GM12872 (cell line): ENCODE data around the gene H2AZ1.

Source experiments
- TF ChIP-seq, protein P1 (sequence below): IDR thresholded peaks from 3 replicates; pipeline ENCODE4 v1.5.1; 2011; ENCODE audit warnings: low read depth, mild to moderate bottlenecking, low read length, moderate library complexity; ENCODE audit not compliant: insufficient read depth

The H2AZ1 gene

DNA sequence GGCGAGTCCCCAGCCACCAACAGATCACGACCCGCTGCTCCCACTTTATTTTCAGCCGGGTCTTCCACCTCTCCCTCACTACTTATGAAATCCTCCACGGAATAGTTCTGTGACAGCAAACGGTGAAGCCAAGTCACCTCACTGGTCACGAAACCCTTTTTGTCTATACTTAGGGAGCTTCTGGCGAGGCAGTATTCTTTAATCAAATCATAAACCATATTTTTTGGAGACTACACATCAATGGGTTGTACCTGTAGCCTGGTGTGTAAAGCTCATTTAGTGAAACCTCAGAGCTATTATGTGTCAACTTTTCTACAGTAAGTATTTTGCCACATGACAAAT is 809 bp upstream of the H2AZ1 start:
- TF ChIP-seq, protein P1, sequence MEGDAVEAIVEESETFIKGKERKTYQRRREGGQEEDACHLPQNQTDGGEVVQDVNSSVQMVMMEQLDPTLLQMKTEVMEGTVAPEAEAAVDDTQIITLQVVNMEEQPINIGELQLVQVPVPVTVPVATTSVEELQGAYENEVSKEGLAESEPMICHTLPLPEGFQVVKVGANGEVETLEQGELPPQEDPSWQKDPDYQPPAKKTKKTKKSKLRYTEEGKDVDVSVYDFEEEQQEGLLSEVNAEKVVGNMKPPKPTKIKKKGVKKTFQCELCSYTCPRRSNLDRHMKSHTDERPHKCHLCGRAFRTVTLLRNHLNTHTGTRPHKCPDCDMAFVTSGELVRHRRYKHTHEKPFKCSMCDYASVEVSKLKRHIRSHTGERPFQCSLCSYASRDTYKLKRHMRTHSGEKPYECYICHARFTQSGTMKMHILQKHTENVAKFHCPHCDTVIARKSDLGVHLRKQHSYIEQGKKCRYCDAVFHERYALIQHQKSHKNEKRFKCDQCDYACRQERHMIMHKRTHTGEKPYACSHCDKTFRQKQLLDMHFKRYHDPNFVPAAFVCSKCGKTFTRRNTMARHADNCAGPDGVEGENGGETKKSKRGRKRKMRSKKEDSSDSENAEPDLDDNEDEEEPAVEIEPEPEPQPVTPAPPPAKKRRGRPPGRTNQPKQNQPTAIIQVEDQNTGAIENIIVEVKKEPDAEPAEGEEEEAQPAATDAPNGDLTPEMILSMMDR: no peak

DNA sequence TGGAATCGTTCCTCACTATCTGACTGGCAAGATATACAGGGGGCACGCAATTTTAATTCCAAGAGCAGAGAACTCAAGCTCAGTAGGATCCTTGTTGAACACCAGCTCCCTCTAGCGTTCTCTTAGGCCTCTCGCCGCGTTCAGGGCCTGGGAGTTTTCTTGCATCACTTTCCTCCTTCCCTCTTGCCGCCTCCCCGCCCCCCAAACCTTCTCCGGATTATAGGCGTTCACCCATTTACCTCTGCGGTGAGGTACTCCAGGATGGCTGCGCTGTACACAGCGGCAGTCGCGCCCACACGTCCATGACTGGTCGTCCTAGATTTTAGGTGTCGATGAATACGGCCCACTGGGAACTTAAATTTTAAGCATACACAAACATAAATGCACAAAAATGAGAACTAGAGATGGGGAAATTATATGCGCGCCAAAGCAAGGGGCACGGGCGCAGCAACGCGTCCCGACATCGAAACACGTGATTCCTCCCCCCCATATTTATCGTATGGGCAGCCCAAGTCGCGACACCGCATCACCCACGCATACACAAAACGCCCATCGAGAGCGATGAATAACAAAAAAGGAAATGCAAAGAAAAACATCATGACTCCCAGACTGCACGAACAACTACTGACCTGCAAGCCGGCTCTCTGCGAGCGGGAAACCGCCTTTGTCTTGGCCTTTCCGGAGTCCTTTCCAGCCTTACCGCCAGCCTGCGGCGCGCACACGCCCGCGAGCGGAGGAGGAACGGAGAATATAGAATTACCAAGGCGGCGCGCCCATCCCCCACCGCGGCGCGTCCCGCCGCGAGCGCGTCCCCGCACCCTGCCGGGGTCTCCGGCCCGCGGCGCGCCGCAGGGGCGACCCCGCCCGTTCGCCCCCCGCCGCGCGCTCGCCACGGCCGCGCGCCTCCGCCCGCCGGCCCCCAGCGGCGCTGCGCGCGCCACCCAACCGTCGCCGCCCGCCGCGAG is 759 bp downstream of the H2AZ1 start:
- TF ChIP-seq, protein P1: peak; percentile 87

DNA sequence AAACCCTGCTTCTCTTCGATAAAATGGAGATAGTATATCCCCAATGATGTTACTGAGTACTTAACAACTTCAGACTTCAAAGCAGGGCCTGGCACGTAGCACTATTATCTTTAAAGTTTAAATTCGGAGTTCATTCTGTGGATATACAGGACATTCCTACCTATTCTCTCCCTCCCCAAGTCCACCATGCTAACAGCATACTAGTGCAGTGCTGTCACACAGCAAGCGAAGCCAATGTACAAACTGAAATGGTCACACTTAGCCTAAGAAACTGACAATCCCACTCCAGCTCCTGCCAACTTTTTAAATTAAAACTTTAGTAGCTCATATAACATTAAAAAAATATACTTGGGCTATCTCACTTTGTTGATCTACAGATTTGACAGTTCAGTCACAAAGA is 2.5 kb downstream of the H2AZ1 start:
- TF ChIP-seq, protein P1: no peak

DNA sequence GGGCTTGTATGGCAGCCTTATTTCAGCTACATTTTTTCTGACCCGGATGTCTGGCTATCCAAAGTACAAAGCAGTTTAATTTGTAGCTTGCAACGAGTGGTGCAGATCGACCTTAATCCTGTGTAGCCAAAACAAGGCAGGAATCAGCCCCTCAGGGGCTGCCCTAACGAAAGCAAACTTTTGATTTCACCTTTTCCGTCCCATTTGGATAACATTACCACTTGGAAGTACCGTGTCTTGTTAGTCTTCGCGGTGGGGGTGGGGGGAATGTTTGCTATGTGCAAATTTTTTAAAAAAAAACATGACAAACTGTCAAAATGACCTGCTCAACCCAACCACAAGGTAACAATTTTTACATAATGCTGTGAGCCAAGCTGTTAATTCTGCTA is 2.9 kb downstream of the H2AZ1 start:
- TF ChIP-seq, protein P1: no peak

DNA sequence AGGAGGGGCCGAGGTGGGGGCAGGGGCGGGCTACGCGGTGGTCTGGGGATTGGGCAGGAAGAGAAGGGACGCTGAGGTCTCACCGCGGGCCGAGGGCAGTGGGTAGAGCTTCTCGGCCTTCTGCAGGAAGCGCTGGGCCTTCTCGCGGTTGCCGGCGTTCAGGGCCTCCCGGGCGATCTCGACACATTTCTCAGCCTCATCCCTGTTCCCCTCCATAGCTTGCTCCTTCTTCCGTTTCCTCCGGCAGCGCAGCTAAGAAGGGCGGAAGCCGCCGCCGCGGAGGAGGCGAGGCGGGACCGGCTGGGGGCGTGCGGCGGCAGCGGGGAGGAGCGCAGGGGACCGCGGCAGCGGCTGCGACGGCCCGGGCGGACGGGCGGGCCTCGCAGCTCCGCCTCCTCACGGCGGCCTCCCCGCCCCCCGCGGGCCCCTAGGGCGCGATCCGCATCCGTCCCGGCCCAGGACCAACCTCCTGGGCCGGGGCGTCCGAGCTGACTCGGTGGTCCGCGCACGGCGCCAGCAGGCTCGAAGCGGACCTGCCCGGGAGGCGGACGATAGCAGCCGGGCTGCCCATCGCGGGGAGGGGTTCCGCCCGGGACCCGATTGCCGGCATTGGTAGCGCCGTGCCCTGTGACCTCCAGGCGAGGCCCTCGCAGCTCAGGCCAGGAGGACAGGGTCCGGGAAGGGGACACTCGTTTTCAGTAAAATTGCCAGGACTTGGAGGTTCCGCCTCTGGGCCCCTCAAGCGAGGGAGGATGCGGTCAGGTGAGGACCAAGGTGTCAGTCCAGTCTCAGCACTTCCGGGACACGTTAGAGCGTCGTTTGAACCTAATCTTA is 3.5 kb downstream of the H2AZ1 start, which contains the start of gene DNAJB14:
DNAJB14 (minus strand) TSS at position 263 of the 834 bp plus-strand sequence; CDS start at position 216, 47 bp downstream.
- TF ChIP-seq, protein P1: no peak

DNA sequence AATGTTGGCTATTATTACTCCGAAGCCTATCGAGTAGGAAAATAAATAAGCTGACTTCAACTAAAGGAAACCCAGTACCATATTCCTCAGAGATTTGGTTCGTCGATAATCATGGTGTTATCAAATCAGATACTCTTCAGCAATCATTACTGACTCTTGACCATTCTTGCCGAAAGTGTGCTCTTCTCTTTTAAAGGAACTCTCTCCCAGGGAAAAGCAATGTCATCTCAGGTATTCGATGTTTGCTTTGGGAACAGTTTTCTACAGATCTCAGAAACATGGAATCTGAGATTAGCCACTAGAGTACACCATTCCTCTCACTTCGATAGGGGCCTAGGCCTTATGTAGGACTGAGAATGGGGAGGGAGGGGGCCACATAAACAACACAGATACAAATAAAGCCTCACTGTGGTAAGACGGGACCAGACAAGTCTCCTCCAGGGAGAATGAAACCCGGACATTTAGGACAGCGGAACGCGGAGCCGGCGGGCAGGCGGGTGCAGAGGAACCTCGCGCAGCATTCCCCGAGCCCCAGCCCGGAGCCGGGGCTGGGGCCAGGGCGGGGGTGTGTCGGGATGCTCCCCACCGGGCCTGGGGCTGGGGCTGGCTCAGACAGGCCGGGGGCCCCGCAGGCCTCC is 4.2 kb downstream of the H2AZ1 start:
- TF ChIP-seq, protein P1: no peak
